WTC11 (cell line): ENCODE measurements around the gene CDC45.

Experiments
- AFF4 ChIP-seq: sonication (generic); formaldehyde crosslinking; IDR thresholded peaks from 2 replicates; pipeline ENCODE4 v1.8.1; 2023; ENCODE audit warnings: mild to moderate bottlenecking, missing genetic modification reagents, borderline replicate concordance
- ATF3 ChIP-seq: sonication (generic); formaldehyde crosslinking; conservative IDR thresholded peaks from 2 replicates; pipeline ENCODE4 v1.8.1; 2022; ENCODE audit warnings: mild to moderate bottlenecking, missing genetic modification reagents
- ESRRA ChIP-seq: sonication (generic); formaldehyde crosslinking; IDR thresholded peaks from 2 replicates; pipeline ENCODE4 v1.8.1; 2022; ENCODE audit warnings: mild to moderate bottlenecking, missing genetic modification reagents, borderline replicate concordance
- FOXJ3 ChIP-seq: sonication (generic); formaldehyde crosslinking; IDR thresholded peaks from 2 replicates; pipeline ENCODE4 v1.9.0; 2021; ENCODE audit warnings: missing genetic modification reagents, mild to moderate bottlenecking, borderline replicate concordance
- FOXP4 ChIP-seq: sonication (generic); formaldehyde crosslinking; IDR thresholded peaks from 2 replicates; pipeline ENCODE4 v1.8.0; 2022; ENCODE audit warnings: mild to moderate bottlenecking, missing genetic modification reagents
- NFYB ChIP-seq: sonication (generic); formaldehyde crosslinking; conservative IDR thresholded peaks from 2 replicates; pipeline ENCODE4 v1.8.0; 2022; ENCODE audit warnings: low read depth, missing genetic modification reagents
- RORB ChIP-seq: fragments of 250-450 bp; sonication (Bioruptor Pico); IDR thresholded peaks from 2 replicates; pipeline ENCODE4 v1.9.0; 2021; ENCODE audit warnings: mild to moderate bottlenecking
- SP1 ChIP-seq: sonication (generic); formaldehyde crosslinking; conservative IDR thresholded peaks from 2 replicates; pipeline ENCODE4 v1.8.1; 2022; ENCODE audit warnings: missing genetic modification reagents
- TCF7 ChIP-seq: sonication (generic); formaldehyde crosslinking; IDR thresholded peaks from 2 replicates; pipeline ENCODE4 v1.8.0; 2022; ENCODE audit warnings: mild to moderate bottlenecking, low read depth, missing genetic modification reagents, moderate library complexity
- USF2 ChIP-seq: sonication (generic); formaldehyde crosslinking; IDR thresholded peaks from 2 replicates; pipeline ENCODE4 v1.8.1; 2023; ENCODE audit warnings: mild to moderate bottlenecking, missing genetic modification reagents, moderate library complexity
- ZNF425 ChIP-seq: fragments of 250-450 bp; sonication (Bioruptor Pico); conservative IDR thresholded peaks from 2 replicates; pipeline ENCODE4 v1.9.0; 2021; ENCODE audit warnings: mild to moderate bottlenecking
- TF ChIP-seq, protein P1 (sequence below): fragments of 200-600 bp; IDR thresholded peaks from 2 replicates; pipeline ENCODE4 v1.8.0; 2022; ENCODE audit warnings: antibody characterized with exemption
- TF ChIP-seq, protein P2 (sequence below): fragments of 250-450 bp; sonication (Bioruptor Pico); IDR thresholded peaks from 2 replicates; pipeline ENCODE4 v1.9.0; 2021; ENCODE audit warnings: mild to moderate bottlenecking

DNA sequence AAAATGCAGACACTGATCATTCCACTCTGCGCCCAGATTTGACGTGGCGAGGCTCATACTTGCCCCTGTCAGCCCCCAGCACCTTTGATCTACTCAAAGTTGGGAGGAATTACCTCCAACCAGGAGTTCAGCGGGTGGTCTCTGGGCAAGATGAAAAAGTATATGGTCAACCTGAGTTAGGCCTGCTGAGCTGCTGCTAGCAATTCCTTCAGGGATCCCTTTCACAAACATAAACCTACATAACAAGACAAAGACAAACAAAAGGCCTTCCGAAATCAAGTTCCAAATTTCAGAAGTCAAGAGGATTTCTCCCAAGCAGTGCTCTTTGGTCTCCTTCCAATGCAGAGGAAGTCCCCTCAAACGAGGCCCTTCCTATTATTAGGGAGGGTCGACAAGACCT is 23.6 kb downstream of the CDC45 start:
- TF ChIP-seq USF2 (CRISPR knock-in tag) (no peak), SP1 (CRISPR knock-in tag) (no peak), FOXJ3 (no peak), AFF4 (CRISPR knock-in tag) (no peak), NFYB (CRISPR knock-in tag) (no peak), ESRRA (CRISPR knock-in tag) (no peak), TCF7 (CRISPR knock-in tag) (no peak), ATF3 (no peak), ZNF425 (CRISPR knock-in tag) (no peak), FOXP4 (CRISPR knock-in tag) (no peak), RORB (CRISPR knock-in tag) (no peak)
- TF ChIP-seq, protein P1, sequence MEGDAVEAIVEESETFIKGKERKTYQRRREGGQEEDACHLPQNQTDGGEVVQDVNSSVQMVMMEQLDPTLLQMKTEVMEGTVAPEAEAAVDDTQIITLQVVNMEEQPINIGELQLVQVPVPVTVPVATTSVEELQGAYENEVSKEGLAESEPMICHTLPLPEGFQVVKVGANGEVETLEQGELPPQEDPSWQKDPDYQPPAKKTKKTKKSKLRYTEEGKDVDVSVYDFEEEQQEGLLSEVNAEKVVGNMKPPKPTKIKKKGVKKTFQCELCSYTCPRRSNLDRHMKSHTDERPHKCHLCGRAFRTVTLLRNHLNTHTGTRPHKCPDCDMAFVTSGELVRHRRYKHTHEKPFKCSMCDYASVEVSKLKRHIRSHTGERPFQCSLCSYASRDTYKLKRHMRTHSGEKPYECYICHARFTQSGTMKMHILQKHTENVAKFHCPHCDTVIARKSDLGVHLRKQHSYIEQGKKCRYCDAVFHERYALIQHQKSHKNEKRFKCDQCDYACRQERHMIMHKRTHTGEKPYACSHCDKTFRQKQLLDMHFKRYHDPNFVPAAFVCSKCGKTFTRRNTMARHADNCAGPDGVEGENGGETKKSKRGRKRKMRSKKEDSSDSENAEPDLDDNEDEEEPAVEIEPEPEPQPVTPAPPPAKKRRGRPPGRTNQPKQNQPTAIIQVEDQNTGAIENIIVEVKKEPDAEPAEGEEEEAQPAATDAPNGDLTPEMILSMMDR: no peak
- TF ChIP-seq, protein P2, sequence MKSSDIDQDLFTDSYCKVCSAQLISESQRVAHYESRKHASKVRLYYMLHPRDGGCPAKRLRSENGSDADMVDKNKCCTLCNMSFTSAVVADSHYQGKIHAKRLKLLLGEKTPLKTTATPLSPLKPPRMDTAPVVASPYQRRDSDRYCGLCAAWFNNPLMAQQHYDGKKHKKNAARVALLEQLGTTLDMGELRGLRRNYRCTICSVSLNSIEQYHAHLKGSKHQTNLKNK: no peak
